Measurements from ENCODE around the gene PDE8A. TPM values are rescaled to one million over a fixed set of nuclear protein-coding genes. Genes with fewer than 3 reads are reported as not detected.
"Not testable (repeated sequence)": the region's sequence is repeated elsewhere in the genome, so short reads cannot be mapped to it uniquely, and the experiment has no call there.

PDE8A gene
- total RNA-seq, 1 experiment from 2014 or later = 32.0 TPM

GRCh38 chr15:85188171-85188577 lies 206.5 kb downstream of the PDE8A start:
- H3K27me3 ChIP-seq (replicated peaks; ENCODE audit: control insufficient read depth, insufficient read depth, low read length); H3K4me3 ChIP-seq (ENCODE audit: low read depth, low read length); CTCF ChIA-PET; POLR2A ChIA-PET; H3K27ac Mint-ChIP-seq (ENCODE audit: unreplicated experiment); intact Hi-C loops (cut with micrococcal nuclease; ENCODE audit: unreplicated experiment); H3K9me3 ChIP-seq; H3K27me3 Mint-ChIP-seq (ENCODE audit: insufficient read depth, unreplicated experiment); H3K36me3 ChIP-seq (ENCODE audit: control insufficient read depth, insufficient read depth, low read length); H3K36me3 Mint-ChIP-seq (ENCODE audit: insufficient read depth, unreplicated experiment); DNase-seq; H3K4me1 ChIP-seq; H3K4me3 Mint-ChIP-seq (ENCODE audit: unreplicated experiment); BruUV-seq (replicated peaks); H3K4me1 Mint-ChIP-seq (ENCODE audit: low read depth, unreplicated experiment); H3K9me3 Mint-ChIP-seq (ENCODE audit: unreplicated experiment): not testable (repeated sequence)

Other genes with a start within 250 kb of the PDE8A start
- 29.1 and 30.6 TPM in 2 replicates for gene ZNF592, start 233.3 kb upstream of the PDE8A start, total RNA-seq (2022)
- 0.43 and 0.95 TPM in 2 replicates for gene ALPK3, start 164.5 kb upstream of the PDE8A start, total RNA-seq (2022)
- not detected in 2 replicates for gene SLC28A1, start 97.2 kb upstream of the PDE8A start, total RNA-seq (2022)